Activated CD4-positive, alpha-beta T cell treated with anti-CD3 and anti-CD28 coated beads for 24 hours (primary cell): Measurements from ENCODE around the gene SHE.
A peak's percentile ranks its signal among the peaks of the same experiment; 100 is the strongest.

ENCODE experiments used
- DNase-seq, 2 donors: peaks; one replicate each; pipeline ENCODE4 v3.0.0-alpha.2; 2020; ENCODE audit warnings: low read depth in 2 of 2

SHE gene

GRCh38 chr1:154478639-154479038, 23.6 kb downstream of the SHE start:
- DNase-seq: no peak

- DNase-seq: no peak
These were observed 24.2 kb downstream of the SHE start for GRCh38 chr1:154478013-154478412.

- DNase-seq: no peak
These were observed 25.4 kb downstream of the SHE start for GRCh38 chr1:154476791-154477190.

GRCh38 chr1:154474802-154475201, 27.4 kb downstream of the SHE start:
- DNase-seq: no peak

GRCh38 chr1:154471304-154471703, 30.9 kb downstream of the SHE start:
- no peak for DNase-seq

- DNase-seq: no peak
These were observed 32.2 kb downstream of the SHE start for GRCh38 chr1:154469844-154470560.

GRCh38 chr1:154468535-154469250, 33.5 kb downstream of the SHE start:
- DNase-seq: no peak

- no peak for DNase-seq
These were observed 34.6 kb downstream of the SHE start for GRCh38 chr1:154467434-154468102.

- DNase-seq: no peak
These were observed 35.2 kb downstream of the SHE start for GRCh38 chr1:154466921-154467417.

- no peak for DNase-seq
These were observed 36.0 kb downstream of the SHE start for GRCh38 chr1:154466206-154466605.

- DNase-seq: no peak
These were observed 36.5 kb downstream of the SHE start for GRCh38 chr1:154465621-154466195.

- peak; percentile 49 to 50 for DNase-seq
These were observed 38.7 kb downstream of the SHE start for GRCh38 chr1:154463512-154463990.

GRCh38 chr1:154460695-154461260, 41.4 kb downstream of the SHE start:
- no peak for DNase-seq

GRCh38 chr1:154459080-154459479, 43.1 kb downstream of the SHE start:
- DNase-seq: no peak

GRCh38 chr1:154456631-154457030, 45.6 kb downstream of the SHE start:
- DNase-seq: no peak

- DNase-seq: no peak
These were observed 47.7 kb downstream of the SHE start for GRCh38 chr1:154454386-154455120.

- no peak for DNase-seq
These were observed 48.4 kb downstream of the SHE start for GRCh38 chr1:154453574-154454352.

GRCh38 chr1:154453161-154453560, 49.1 kb downstream of the SHE start:
- DNase-seq: no peak

- DNase-seq: no peak
These were observed 53.8 kb downstream of the SHE start for GRCh38 chr1:154448331-154448811.

GRCh38 chr1:154446789-154447188, 55.4 kb downstream of the SHE start:
- DNase-seq: no peak
